Mesendoderm (in vitro differentiated cells): ENCODE measurements around the gene HSD17B13.
"Not testable (repeated sequence)": the region's sequence is repeated elsewhere in the genome, so short reads cannot be mapped to it uniquely, and the experiment has no call there.

Source experiments
- DNase-seq: peaks from one replicate; pipeline ENCODE4 v3.0.0; 2013
- H2AK5ac ChIP-seq: 2 replicates; pipeline ENCODE4 v1.6.1; 2013; ENCODE audit warnings: low read length, inconsistent platforms
- H2BK120ac ChIP-seq: 2 replicates; pipeline ENCODE4 v1.6.1; 2013; ENCODE audit warnings: low read depth, mild to moderate bottlenecking, low read length, moderate library complexity, mixed read lengths
- H2BK15ac ChIP-seq: replicated peaks from 2 replicates; pipeline ENCODE4 v1.6.1; 2013; ENCODE audit warnings: low read depth, mild to moderate bottlenecking, moderate library complexity
- H2BK5ac ChIP-seq: 2 replicates; pipeline ENCODE4 v1.6.1; 2013; ENCODE audit warnings: low read length, inconsistent platforms
- H3K18ac ChIP-seq: 2 replicates; pipeline ENCODE4 v1.6.1; 2013; ENCODE audit warnings: mild to moderate bottlenecking, low read length, mixed read lengths
- H3K23ac ChIP-seq: one replicate; pipeline ENCODE4 v1.6.1; 2013; ENCODE audit warnings: low read length
- H3K27ac ChIP-seq: 2 replicates; pipeline ENCODE4 v1.5.1; 2013; ENCODE audit warnings: low read depth, mild to moderate bottlenecking, inconsistent platforms, low read length, moderate library complexity
- H3K27me3 ChIP-seq: 2 replicates; pipeline ENCODE4 v1.6.1; 2013; ENCODE audit warnings: low read length, control low read depth, mild to moderate bottlenecking, inconsistent platforms; ENCODE audit not compliant: insufficient read depth, poor library complexity
- H3K36me3 ChIP-seq: 2 replicates; pipeline ENCODE4 v1.6.1; 2013; ENCODE audit warnings: low read length, inconsistent platforms; ENCODE audit not compliant: control insufficient read depth, insufficient read depth
- H3K4ac ChIP-seq: one replicate; pipeline ENCODE4 v1.6.1; 2013; ENCODE audit warnings: low read depth, mild to moderate bottlenecking, low read length, moderate library complexity
- H3K4me1 ChIP-seq: 2 replicates; pipeline ENCODE4 v1.6.1; 2013; ENCODE audit warnings: low read depth, low read length, inconsistent platforms; ENCODE audit not compliant: control insufficient read depth
- H3K4me2 ChIP-seq: 2 replicates; pipeline ENCODE4 v1.6.1; 2013; ENCODE audit warnings: low read length
- H3K4me3 ChIP-seq: 2 replicates; pipeline ENCODE4 v1.5.1; 2013; ENCODE audit warnings: mild to moderate bottlenecking, low read length
- H3K56ac ChIP-seq: one replicate; pipeline ENCODE4 v1.6.1; 2013; ENCODE audit warnings: low read length
- H3K79me1 ChIP-seq: 2 replicates; pipeline ENCODE4 v1.6.1; 2013; ENCODE audit warnings: low read length, inconsistent platforms
- H3K79me2 ChIP-seq: 2 replicates; pipeline ENCODE4 v1.6.1; 2013; ENCODE audit warnings: mild to moderate bottlenecking, low read length; ENCODE audit not compliant: control insufficient read depth, insufficient read depth
- H3K9ac ChIP-seq: 2 replicates; pipeline ENCODE4 v1.6.1; 2013; ENCODE audit warnings: low read length, inconsistent platforms
- H4K5ac ChIP-seq: one replicate; pipeline ENCODE4 v1.6.1; 2013; ENCODE audit warnings: low read length
- H4K8ac ChIP-seq: one replicate; pipeline ENCODE4 v1.6.1; 2013; ENCODE audit warnings: low read depth, mild to moderate bottlenecking, control low read depth, low read length, moderate library complexity
- WGBS: extraction: QIAGEN DNeasy Blood & Tissue Kit; methylation state at CpG from one replicate; pipeline ENCODE4 v1.1.7; 2013; ENCODE audit warnings: low lambda C conversion rate, missing lambda C conversion rate; ENCODE audit not compliant: insufficient coverage; ENCODE audit errors: extremely low coverage; 5-methylcytosine and 5-hydroxymethylcytosine counted together

Gene HSD17B13

DNA sequence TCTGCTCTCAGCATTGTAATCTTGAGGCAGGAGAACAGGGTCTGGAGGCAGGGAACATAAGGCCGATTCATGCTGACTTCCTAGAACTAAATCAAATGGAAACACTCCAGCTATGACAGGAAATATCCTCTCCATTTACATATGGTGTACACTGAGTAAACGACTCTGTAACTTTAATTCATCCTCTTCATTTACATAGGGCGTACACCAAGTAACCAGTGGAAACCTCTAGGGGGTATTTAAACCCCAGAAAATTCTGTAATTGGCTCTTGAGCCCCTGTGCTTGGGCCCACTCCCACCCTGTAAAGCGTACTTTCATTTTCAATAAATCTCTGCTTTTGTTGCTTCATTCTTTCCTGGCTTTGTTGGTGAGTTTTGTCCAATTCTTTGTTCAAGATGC is 7.7 kb downstream of the HSD17B13 start:
- not testable (repeated sequence) for H3K18ac ChIP-seq, H4K5ac ChIP-seq, H3K79me1 ChIP-seq, H3K36me3 ChIP-seq, H2BK5ac ChIP-seq, H3K27ac ChIP-seq, H2BK15ac ChIP-seq, H4K8ac ChIP-seq, H3K4me3 ChIP-seq, H3K27me3 ChIP-seq, H3K56ac ChIP-seq, H3K4ac ChIP-seq, H3K23ac ChIP-seq, H2BK120ac ChIP-seq, DNase-seq, H3K79me2 ChIP-seq, H3K9ac ChIP-seq, H2AK5ac ChIP-seq, H3K4me1 ChIP-seq, H3K4me2 ChIP-seq
- no CpG with 5 or more reads among the region's 4 CpGs for WGBS

DNA sequence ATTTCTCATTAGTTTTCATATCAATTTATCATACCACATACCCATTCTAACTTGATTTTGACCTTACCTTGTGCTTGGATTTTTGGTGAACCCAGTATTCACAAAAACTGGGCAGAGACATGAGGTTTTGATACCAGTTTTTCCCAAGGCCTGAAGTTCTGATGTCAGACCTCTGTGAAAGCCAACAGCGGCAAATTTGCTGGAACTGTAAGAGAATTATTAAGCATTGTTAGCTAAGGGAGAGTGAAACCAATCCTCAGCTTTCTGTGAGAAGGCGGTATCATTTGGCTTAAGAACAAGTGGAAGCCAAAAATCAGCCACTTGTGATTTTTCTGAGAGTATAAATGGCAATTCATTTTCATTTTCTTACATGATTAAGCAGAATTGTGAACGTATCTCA is 8.9 kb downstream of the HSD17B13 start:
- no peak overlapping the region for H3K4me2 ChIP-seq
- no peak overlapping the region for H3K27ac ChIP-seq
- H4K8ac ChIP-seq = no peak overlapping the region
- H3K4me3 ChIP-seq = no peak overlapping the region
- H3K9ac ChIP-seq = no peak overlapping the region
- no CpG with 5 or more reads among the region's 3 CpGs for whole genome bisulfite sequencing
- no peak overlapping the region for H3K4ac ChIP-seq
- H3K18ac ChIP-seq = no peak overlapping the region
- H3K56ac ChIP-seq = no peak overlapping the region
- no peak overlapping the region for H3K23ac ChIP-seq
- no peak overlapping the region for H4K5ac ChIP-seq
- no peaks in the 10 kb centered on the region for H3K4me1 ChIP-seq
- no peaks in the 10 kb centered on the region for H3K79me1 ChIP-seq
- no peaks in the 10 kb centered on the region for H3K36me3 ChIP-seq
- no peak for DNase-seq
- H2BK120ac ChIP-seq = no peak overlapping the region
- no peak overlapping the region for H2BK15ac ChIP-seq
- H3K27me3 ChIP-seq = no peaks in the 10 kb centered on the region
- H3K79me2 ChIP-seq = no peaks in the 10 kb centered on the region
- H2BK5ac ChIP-seq = no peak overlapping the region
- H2AK5ac ChIP-seq = no peak overlapping the region

DNA sequence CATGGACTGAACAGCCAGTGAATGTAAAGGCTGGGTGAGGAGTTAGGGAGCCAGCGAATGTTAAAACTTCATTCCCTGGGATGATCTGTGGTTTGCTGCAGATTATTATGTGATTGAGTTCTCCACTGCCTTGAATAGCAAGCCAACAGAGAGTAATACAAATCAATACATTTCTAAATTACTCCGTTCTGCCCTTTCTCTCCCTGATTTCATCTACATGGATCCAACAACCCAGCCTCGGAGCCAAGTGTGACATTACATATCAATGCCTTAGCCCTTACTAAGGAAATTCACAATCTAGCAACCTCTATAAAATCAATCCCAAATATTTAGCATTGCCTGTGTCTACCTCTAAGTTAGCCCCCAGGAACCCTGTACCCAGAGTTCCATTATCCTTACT is 11.0 kb downstream of the HSD17B13 start:
- no peak overlapping the region for H3K23ac ChIP-seq
- no peak overlapping the region for H3K56ac ChIP-seq
- H4K8ac ChIP-seq = no peak overlapping the region
- no peak overlapping the region for H2AK5ac ChIP-seq
- H3K36me3 ChIP-seq = no peaks in the 10 kb centered on the region
- H2BK15ac ChIP-seq = no peak overlapping the region
- H3K79me1 ChIP-seq = no peaks in the 10 kb centered on the region
- no peak overlapping the region for H2BK5ac ChIP-seq
- no peaks in the 10 kb centered on the region for H3K4me1 ChIP-seq
- no peaks in the 10 kb centered on the region for H3K27me3 ChIP-seq
- no peak overlapping the region for H4K5ac ChIP-seq
- H3K27ac ChIP-seq = no peak overlapping the region
- H3K4ac ChIP-seq = no peak overlapping the region
- no peak overlapping the region for H3K4me2 ChIP-seq
- DNase-seq = no peak
- H3K9ac ChIP-seq = no peak overlapping the region
- H3K79me2 ChIP-seq = no peaks in the 10 kb centered on the region
- WGBS = no CpG with 5 or more reads among the region's 3 CpGs
- H3K18ac ChIP-seq = no peak overlapping the region
- H2BK120ac ChIP-seq = no peak overlapping the region
- H3K4me3 ChIP-seq = no peak overlapping the region

- Histone ChIP-seq H2BK15ac (no peak overlapping the region), H3K23ac (no peak overlapping the region), H3K27ac (no peak overlapping the region), H3K4ac (no peak overlapping the region), H3K18ac (no peak overlapping the region), H3K56ac (no peak overlapping the region), H3K4me1 (no peaks in the 10 kb centered on the region), H3K79me1 (no peaks in the 10 kb centered on the region), H3K36me3 (no peaks in the 10 kb centered on the region), H3K4me2 (no peak overlapping the region), H4K5ac (no peak overlapping the region), H3K9ac (no peak overlapping the region), H2BK5ac (no peak overlapping the region), H3K27me3 (no peaks in the 10 kb centered on the region), H2BK120ac (no peak overlapping the region), H3K79me2 (no peaks in the 10 kb centered on the region), H4K8ac (no peak overlapping the region), H3K4me3 (no peak overlapping the region), H2AK5ac (no peak overlapping the region)
- no CpG with 5 or more reads among the region's 4 CpGs for WGBS
- DNase-seq = no peak
These were observed 11.9 kb downstream of the HSD17B13 start for GRCh38 chr4:87310691-87311335.

GRCh38 chr4:87309625-87310024 is 13.1 kb downstream of the HSD17B13 start:
- H3K4me2 ChIP-seq = no peak overlapping the region
- H4K8ac ChIP-seq = no peak overlapping the region
- no peaks in the 10 kb centered on the region for H3K79me1 ChIP-seq
- H3K23ac ChIP-seq = no peak overlapping the region
- no peak overlapping the region for H2BK120ac ChIP-seq
- H3K9ac ChIP-seq = no peak overlapping the region
- no CpG with 5 or more reads among the region's 2 CpGs for WGBS
- H3K4me3 ChIP-seq = no peak overlapping the region
- no peaks in the 10 kb centered on the region for H3K27me3 ChIP-seq
- H3K56ac ChIP-seq = no peak overlapping the region
- H4K5ac ChIP-seq = no peak overlapping the region
- H3K36me3 ChIP-seq = no peaks in the 10 kb centered on the region
- no peaks in the 10 kb centered on the region for H3K79me2 ChIP-seq
- no peak overlapping the region for H3K4ac ChIP-seq
- H3K4me1 ChIP-seq = no peaks in the 10 kb centered on the region
- H3K27ac ChIP-seq = no peak overlapping the region
- no peak overlapping the region for H2BK15ac ChIP-seq
- no peak overlapping the region for H2BK5ac ChIP-seq
- H2AK5ac ChIP-seq = no peak overlapping the region
- DNase-seq = no peak
- H3K18ac ChIP-seq = no peak overlapping the region

DNA sequence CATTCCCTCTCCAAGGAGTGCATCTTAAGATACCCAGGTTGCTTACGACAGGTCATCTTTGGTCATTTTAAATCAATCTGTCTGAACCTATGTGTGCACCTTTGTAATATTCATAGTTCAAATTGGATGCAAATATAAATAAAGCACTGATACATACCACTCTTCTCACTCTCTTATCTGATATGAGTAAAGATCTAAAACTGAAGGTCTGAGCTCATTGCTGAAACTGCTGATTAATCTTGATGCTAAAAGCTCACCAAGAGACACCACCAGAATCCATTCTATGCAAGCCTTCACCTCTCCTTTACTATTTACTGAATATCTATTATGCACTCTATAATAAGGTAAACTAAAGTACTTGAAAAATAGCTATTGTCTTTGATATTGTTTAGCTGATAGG is 16.6 kb downstream of the HSD17B13 start:
- no peak overlapping the region for H2BK120ac ChIP-seq
- H4K8ac ChIP-seq = no peak overlapping the region
- H3K79me1 ChIP-seq = no peaks in the 10 kb centered on the region
- WGBS = no CpG with 5 or more reads among the region's 1 CpG
- no peak overlapping the region for H3K4ac ChIP-seq
- H4K5ac ChIP-seq = no peak overlapping the region
- no peak overlapping the region for H3K56ac ChIP-seq
- DNase-seq = no peak
- H2BK5ac ChIP-seq = no peak overlapping the region
- H2AK5ac ChIP-seq = no peak overlapping the region
- no peak overlapping the region for H3K27ac ChIP-seq
- no peak overlapping the region for H3K9ac ChIP-seq
- no peak overlapping the region for H3K4me2 ChIP-seq
- H3K23ac ChIP-seq = no peak overlapping the region
- no peaks in the 10 kb centered on the region for H3K36me3 ChIP-seq
- no peaks in the 10 kb centered on the region for H3K79me2 ChIP-seq
- H3K18ac ChIP-seq = no peak overlapping the region
- H2BK15ac ChIP-seq = no peak overlapping the region
- H3K4me1 ChIP-seq = no peaks in the 10 kb centered on the region
- no peaks in the 10 kb centered on the region for H3K27me3 ChIP-seq
- no peak overlapping the region for H3K4me3 ChIP-seq
